Skeletal muscle tissue (tissue), 4 donors: ENCODE data around the gene TTC16. TPM values are rescaled to one million over a fixed set of nuclear protein-coding genes. Genes with fewer than 3 reads are reported as not detected.

Experiments used
- H3K27ac ChIP-seq: one replicate; pipeline ENCODE4 v1.7.0; 2013; ENCODE audit warnings: mild to moderate bottlenecking, low read depth, low read length, inconsistent platforms
- H3K27me3 ChIP-seq, 3 donors: one replicate each; pipeline ENCODE4 v1.7.0; 2013; ENCODE audit warnings: low read length in 3 of 3; ENCODE audit not compliant: control insufficient read depth in 3 of 3, insufficient read depth in 3 of 3
- H3K36me3 ChIP-seq, 3 donors: one replicate each; pipeline ENCODE4 v1.7.0; 2013; ENCODE audit warnings: low read length in 3 of 3; ENCODE audit not compliant: control insufficient read depth in 3 of 3, insufficient read depth in 3 of 3
- H3K4me1 ChIP-seq, 3 donors: one replicate each; pipeline ENCODE4 v1.7.0; 2013; ENCODE audit warnings: low read length in 3 of 3, mild to moderate bottlenecking in 3 of 3; ENCODE audit not compliant: control insufficient read depth in 3 of 3, insufficient read depth in 3 of 3
- H3K4me3 ChIP-seq, 3 donors: one replicate each; pipeline ENCODE4 v1.7.0; 2013; ENCODE audit warnings: low read length in 3 of 3
- H3K9ac ChIP-seq, 3 donors: one replicate each; pipeline ENCODE4 v1.7.0; 2013; ENCODE audit warnings: low read length in 3 of 3, mild to moderate bottlenecking in 3 of 3, moderate library complexity in 2 of 3, low read depth in 1 of 3
- H3K9me3 ChIP-seq, 3 donors: one replicate each; pipeline ENCODE4 v1.7.0; 2013; ENCODE audit warnings: low read length in 3 of 3; ENCODE audit not compliant: control insufficient read depth in 3 of 3
- total RNA-seq: library from RNA; depleted of rRNA; stranded (reverse); fragments of >200 nt; gene quantifications from one replicate; pipeline ENCODE4 v1.2.3, GENCODE V29; 2014
- donor health status: Osteomylitis.

The TTC16 gene
- total RNA-seq, 1 donor from 2014 or later = not detected

DNA sequence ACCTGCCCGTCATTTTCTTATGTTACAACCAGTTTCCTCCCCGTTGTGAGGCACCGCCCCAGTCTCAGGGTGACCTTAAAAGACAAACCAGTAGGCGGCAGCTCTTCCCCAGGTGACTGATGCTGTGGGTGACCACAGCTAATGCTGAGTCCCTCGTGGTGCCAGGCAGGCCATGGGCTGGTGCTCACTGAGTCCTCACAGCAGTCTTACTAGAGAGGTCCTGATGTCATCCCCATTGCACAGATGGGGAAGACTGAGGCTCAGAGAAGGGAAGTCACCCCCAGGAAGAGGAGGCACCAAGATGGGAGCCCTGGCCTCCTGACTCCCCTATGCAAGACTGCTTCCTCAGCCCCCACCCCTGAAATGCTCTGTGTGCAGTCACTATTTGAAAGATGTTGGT, 8.1 kb upstream of the TTC16 start:
- peaks cover 0 to 4% (median 0%) of the 10 kb centered on the region in 3 donors for H3K27me3 ChIP-seq
- no peaks in the 10 kb centered on the region for H3K9me3 ChIP-seq
- H3K27ac ChIP-seq = no peak overlapping the region
- no peaks in the 10 kb centered on the region for H3K4me1 ChIP-seq
- H3K9ac ChIP-seq = no peak overlapping the region
- H3K36me3 ChIP-seq = no peaks in the 10 kb centered on the region
- H3K4me3 ChIP-seq = no peak overlapping the region

- Histone ChIP-seq H3K9ac (no peak overlapping the region), H3K27me3 (peaks cover 0 to 4% (median 0%) of the 10 kb centered on the region in 3 donors), H3K4me3 (no peak overlapping the region), H3K36me3 (no peaks in the 10 kb centered on the region), H3K9me3 (no peaks in the 10 kb centered on the region), H3K27ac (no peak overlapping the region), H3K4me1 (peaks cover under 1 to 2% (median under 1%) of the 10 kb centered on the region in 3 donors)
Observed at GRCh38 chr9:127708952-127709587, 6.8 kb upstream of the TTC16 start.

DNA sequence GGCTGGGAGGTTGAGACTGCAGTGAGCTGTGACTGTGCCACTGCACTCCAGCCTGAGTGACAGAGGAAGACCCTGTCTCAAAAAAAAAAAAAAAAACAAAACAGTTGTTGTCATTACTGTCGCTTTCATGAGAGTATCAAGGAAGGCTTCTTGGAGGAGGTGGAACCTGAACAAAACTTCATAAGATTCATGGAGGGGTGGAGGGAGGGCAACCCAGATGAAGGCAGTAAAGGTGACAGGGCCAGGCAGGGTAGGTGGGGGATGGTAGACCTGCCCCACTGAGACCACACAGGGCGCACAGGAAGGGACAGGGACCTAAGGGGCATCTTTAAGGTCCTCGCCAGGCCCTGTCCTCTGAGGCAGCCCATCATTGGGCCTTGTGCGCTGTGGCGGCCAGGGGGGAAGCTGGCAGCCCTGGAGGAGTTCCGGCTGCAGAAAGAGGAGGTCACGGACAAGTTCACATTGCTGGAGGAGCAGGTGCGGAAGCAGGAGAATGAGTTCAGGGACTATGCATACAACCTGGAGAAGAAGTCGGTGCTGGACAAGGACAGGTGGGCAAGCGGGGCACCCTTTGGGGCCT, 5.6 kb upstream of the TTC16 start:
- no peak overlapping the region for H3K27ac ChIP-seq
- peaks cover 6 to 12% (median 9%) of the 10 kb centered on the region in 3 donors for H3K4me1 ChIP-seq
- no peak overlapping the region for H3K4me3 ChIP-seq

GRCh38 chr9:127711226-127711701, 4.6 kb upstream of the TTC16 start:
- Histone ChIP-seq H3K9ac (no peak overlapping the region), H3K4me3 (no peak overlapping the region), H3K27me3 (no peaks in the 10 kb centered on the region), H3K9me3 (no peaks in the 10 kb centered on the region), H3K27ac (no peak overlapping the region), H3K4me1 (peaks cover 10 to 17% (median 14%) of the 10 kb centered on the region in 3 donors), H3K36me3 (no peaks in the 10 kb centered on the region)

More for the DNA sequence above, 5.6 kb upstream of the TTC16 start:
- Histone ChIP-seq H3K36me3 (no peaks in the 10 kb centered on the region), H3K27me3 (peaks cover 0 to 2% (median 0%) of the 10 kb centered on the region in 3 donors), H3K9ac (no peak overlapping the region), H3K9me3 (no peaks in the 10 kb centered on the region)

DNA sequence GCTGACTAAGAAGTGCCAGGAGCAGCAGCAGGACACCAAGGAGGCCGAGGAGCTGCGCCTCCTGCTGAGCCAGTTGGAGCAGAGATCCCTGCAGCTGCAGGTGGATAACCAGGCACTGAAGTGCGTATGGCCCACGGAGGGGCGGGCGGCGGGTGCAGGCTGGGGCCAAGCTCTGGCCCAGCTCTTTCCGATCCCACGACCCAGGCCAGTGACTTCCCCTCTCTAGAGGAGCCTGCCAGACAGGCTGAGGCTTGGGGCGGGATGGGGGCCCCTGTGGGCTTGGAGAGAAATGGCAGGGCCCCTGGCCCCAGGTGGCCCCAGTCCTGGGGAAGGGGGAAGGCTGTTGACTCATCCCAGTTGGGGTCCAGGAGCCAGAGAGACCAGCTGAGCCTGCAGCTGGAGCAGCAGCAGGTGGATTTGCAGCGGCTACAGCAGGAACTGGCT, 4.0 kb upstream of the TTC16 start:
- H3K27me3 ChIP-seq = no peaks in the 10 kb centered on the region
- H3K4me1 ChIP-seq = peaks cover 11 to 20% (median 16%) of the 10 kb centered on the region in 3 donors
- no peak overlapping the region for H3K9ac ChIP-seq

DNA sequence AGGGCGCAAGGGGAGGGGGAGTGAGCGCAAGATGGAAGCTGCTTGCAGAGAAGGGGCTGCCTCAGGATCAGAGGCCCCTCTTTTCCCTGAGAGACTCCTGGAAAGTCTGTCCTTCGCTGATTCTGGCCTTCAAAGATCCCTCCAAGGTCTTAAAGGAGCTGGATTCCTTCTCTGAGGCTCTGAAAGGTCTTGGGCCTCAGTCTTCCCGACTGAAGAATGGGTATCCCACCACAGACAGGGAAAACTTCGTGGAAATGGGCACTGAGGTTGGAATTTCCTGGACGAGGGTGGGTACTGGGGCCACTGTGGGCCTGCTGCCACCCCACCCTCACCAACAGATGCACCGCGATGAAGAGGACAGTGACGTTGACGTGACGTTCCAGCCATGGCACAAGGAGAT, 3.5 kb upstream of the TTC16 start:
- Histone ChIP-seq H3K9ac (no peak overlapping the region), H3K9me3 (no peaks in the 10 kb centered on the region), H3K36me3 (no peaks in the 10 kb centered on the region), H3K4me1 (peaks cover 11 to 20% (median 16%) of the 10 kb centered on the region in 3 donors), H3K27me3 (no peaks in the 10 kb centered on the region), H3K27ac (no peak overlapping the region), H3K4me3 (no peak overlapping the region)

More for the DNA sequence above, 4.0 kb upstream of the TTC16 start:
- Histone ChIP-seq H3K9me3 (no peaks in the 10 kb centered on the region), H3K27ac (no peak overlapping the region), H3K36me3 (no peaks in the 10 kb centered on the region), H3K4me3 (no peak overlapping the region)

DNA sequence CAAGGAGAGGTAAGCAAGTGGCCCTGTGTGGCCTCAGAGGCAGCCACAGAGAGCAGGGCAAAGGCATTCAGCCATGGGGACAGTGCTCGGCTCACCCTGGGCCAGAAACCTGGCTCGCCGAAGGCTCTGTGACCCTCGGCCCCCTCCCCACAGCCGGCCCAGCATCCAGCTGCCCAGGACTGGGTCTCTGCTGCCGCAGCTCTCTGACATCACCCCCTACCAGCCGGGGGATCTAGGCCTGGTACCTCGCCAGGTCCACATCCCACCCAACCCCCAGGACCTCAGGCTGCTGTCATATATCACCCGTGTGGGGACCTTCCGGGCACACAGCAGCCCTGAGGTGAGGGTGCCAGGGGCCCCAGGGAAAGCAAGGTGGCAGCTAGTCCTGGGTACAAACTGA, 3.0 kb upstream of the TTC16 start:
- Histone ChIP-seq H3K27me3 (no peaks in the 10 kb centered on the region), H3K27ac (no peak overlapping the region), H3K36me3 (no peaks in the 10 kb centered on the region), H3K9ac (no peak overlapping the region), H3K9me3 (no peaks in the 10 kb centered on the region), H3K4me1 (peaks cover 11 to 20% (median 16%) of the 10 kb centered on the region in 3 donors), H3K4me3 (no peak overlapping the region)

- Histone ChIP-seq H3K27ac (no peak overlapping the region), H3K27me3 (no peaks in the 10 kb centered on the region), H3K9ac (peak overlapping the region in 1 of 3 donors; percentile 62), H3K36me3 (no peaks in the 10 kb centered on the region), H3K4me3 (peak overlapping the region; percentile 29 to 89 (median 57)), H3K9me3 (no peaks in the 10 kb centered on the region), H3K4me1 (peaks cover 11 to 20% (median 16%) of the 10 kb centered on the region in 3 donors)
Observed at GRCh38 chr9:127714020-127714750, 1.7 kb upstream of the TTC16 start.

- Histone ChIP-seq H3K27me3 (no peaks in the 10 kb centered on the region), H3K9ac (peak overlapping the region; percentile 84 to 90 (median 85)), H3K27ac (peak overlapping the region; percentile 87), H3K4me1 (peaks cover 11 to 20% (median 16%) of the 10 kb centered on the region in 3 donors), H3K9me3 (no peaks in the 10 kb centered on the region), H3K36me3 (no peaks in the 10 kb centered on the region), H3K4me3 (peak overlapping the region; percentile 89 to 93 (median 91))
Observed at GRCh38 chr9:127714951-127715469, 869 bp upstream of the TTC16 start.
